KMS-11 (cell line): ENCODE measurements around the gene TMPRSS4.

ENCODE experiments used
- H2AFZ ChIP-seq: fragments of 200-600 bp; sonication (generic); 2 replicates; pipeline ENCODE4 v1.6.1; 2016; ENCODE audit warnings: antibody characterized with exemption, mixed run types, low read depth
- H3K27ac ChIP-seq: fragments of 200-600 bp; sonication (generic); 2 replicates; pipeline ENCODE4 v1.6.1; 2016; ENCODE audit warnings: mild to moderate bottlenecking, mixed run types
- H3K27me3 ChIP-seq: fragments of 200-600 bp; sonication (generic); 2 replicates; pipeline ENCODE4 v1.6.1; 2017; ENCODE audit warnings: mild to moderate bottlenecking, low read depth, mixed run types, moderate library complexity; ENCODE audit not compliant: insufficient read depth
- H3K36me3 ChIP-seq: fragments of 200-600 bp; sonication (generic); 2 replicates; pipeline ENCODE4 v1.6.1; 2017; ENCODE audit warnings: mild to moderate bottlenecking, mixed run types; ENCODE audit not compliant: insufficient read depth
- H3K4me1 ChIP-seq: fragments of 200-600 bp; sonication (generic); 2 replicates; pipeline ENCODE4 v1.6.1; 2016; ENCODE audit warnings: mild to moderate bottlenecking, low read depth, mixed run types; ENCODE audit not compliant: poor library complexity, severe bottlenecking
- H3K4me2 ChIP-seq: fragments of 200-600 bp; sonication (generic); 2 replicates; pipeline ENCODE4 v1.7.0; 2016; ENCODE audit warnings: mild to moderate bottlenecking, mixed run types
- H3K4me3 ChIP-seq: fragments of 200-600 bp; sonication (generic); IDR thresholded peaks from 2 replicates; pipeline ENCODE4 v1.6.1; 2017; ENCODE audit warnings: low read depth, low read length, mixed read lengths; ENCODE audit not compliant: insufficient read depth
- H3K79me2 ChIP-seq: fragments of 200-600 bp; sonication (generic); 2 replicates; pipeline ENCODE4 v1.6.1; 2016; ENCODE audit warnings: low read depth, mixed run types; ENCODE audit not compliant: insufficient read depth
- H3K9ac ChIP-seq: fragments of 200-600 bp; sonication (generic); 2 replicates; pipeline ENCODE4 v1.6.1; 2016; ENCODE audit warnings: mild to moderate bottlenecking, mixed run types
- H4K20me1 ChIP-seq: fragments of 200-600 bp; sonication (generic); 2 replicates; pipeline ENCODE4 v1.6.1; 2016; ENCODE audit warnings: mild to moderate bottlenecking, mixed run types; ENCODE audit not compliant: insufficient read depth
- CTCF ChIP-seq: fragments of 200-600 bp; sonication (generic); conservative IDR thresholded peaks from 2 replicates; pipeline ENCODE4 v1.6.1; 2017; ENCODE audit warnings: low read depth, mild to moderate bottlenecking, antibody characterized with exemption, low read length, moderate library complexity, mixed read lengths

TMPRSS4 gene

DNA sequence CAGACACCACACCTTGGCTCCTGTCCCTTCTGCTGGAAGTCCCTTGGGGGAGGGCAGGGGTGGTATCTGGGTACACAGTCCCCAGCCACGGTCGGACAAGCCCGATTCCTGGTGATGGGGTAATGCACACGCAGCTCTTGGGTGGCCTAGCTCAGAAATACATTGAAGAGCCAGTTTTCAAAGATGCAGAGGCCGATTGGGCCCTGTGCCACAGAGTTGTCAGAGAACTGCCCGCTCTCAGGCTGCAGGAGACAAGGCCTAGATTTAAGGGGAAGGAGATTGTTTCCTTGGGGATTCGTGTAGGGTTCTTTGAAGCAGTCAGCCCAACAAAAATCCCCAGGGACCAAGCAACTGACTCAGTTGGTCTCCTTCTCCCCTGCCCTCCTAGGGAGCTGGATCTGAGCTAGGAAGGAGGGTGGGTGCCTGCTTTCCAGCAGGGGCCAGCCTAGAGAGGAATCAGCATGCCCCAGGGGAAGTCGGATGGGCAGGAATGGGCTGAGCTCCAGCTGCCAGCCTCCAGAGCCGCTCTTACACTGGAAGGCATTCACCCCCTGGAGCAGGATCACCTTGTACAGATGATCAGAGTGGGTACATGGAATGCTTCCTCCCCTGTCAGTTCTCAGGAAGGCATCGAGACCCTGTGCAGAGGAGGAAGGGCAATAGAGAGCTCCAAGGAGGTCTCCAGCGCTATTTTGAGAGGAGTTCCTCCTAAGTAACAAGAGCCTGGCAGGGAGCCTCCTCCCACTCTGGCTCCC is 79.1 kb downstream of the TMPRSS4 start:
- Histone ChIP-seq H3K27me3 (peaks cover 6% of the 10 kb centered on the region; the same call in 1 of the 2 replicates), H3K9ac (no peak overlapping the region), H3K4me3 (no peak overlapping the region), H2AFZ (no peak overlapping the region), H4K20me1 (no peaks in the 10 kb centered on the region), H3K27ac (no peak overlapping the region), H3K79me2 (no peaks in the 10 kb centered on the region), H3K36me3 (no peaks in the 10 kb centered on the region), H3K4me1 (no peaks in the 10 kb centered on the region), H3K4me2 (no peak overlapping the region)
- TF ChIP-seq CTCF, result no peak

- Histone ChIP-seq H3K36me3 (no peaks in the 10 kb centered on the region), H3K79me2 (no peaks in the 10 kb centered on the region), H3K4me2 (no peak overlapping the region), H4K20me1 (no peaks in the 10 kb centered on the region), H3K9ac (no peak overlapping the region), H3K27me3 (peaks cover 6% of the 10 kb centered on the region; the same call in 1 of the 2 replicates), H3K4me1 (no peaks in the 10 kb centered on the region), H3K27ac (no peak overlapping the region), H2AFZ (no peak overlapping the region), H3K4me3 (no peak overlapping the region)
- TF ChIP-seq CTCF, result no peak
Measured at GRCh38 chr11:118156531-118157185, 79.8 kb downstream of the TMPRSS4 start.

- H2AFZ ChIP-seq, result no peak overlapping the region
- H3K27me3 ChIP-seq, result peaks cover 6% of the 10 kb centered on the region; the same call in 1 of the 2 replicates
- H4K20me1 ChIP-seq, result no peaks in the 10 kb centered on the region
- TF ChIP-seq CTCF, result no peak
- H3K4me2 ChIP-seq, result no peak overlapping the region
- H3K79me2 ChIP-seq, result no peaks in the 10 kb centered on the region
- H3K4me1 ChIP-seq, result no peaks in the 10 kb centered on the region
- no peak overlapping the region for H3K9ac ChIP-seq
- no peak overlapping the region for H3K27ac ChIP-seq
- no peak overlapping the region for H3K4me3 ChIP-seq
- no peaks in the 10 kb centered on the region for H3K36me3 ChIP-seq
Measured at GRCh38 chr11:118157186-118157895, 80.5 kb downstream of the TMPRSS4 start.

DNA sequence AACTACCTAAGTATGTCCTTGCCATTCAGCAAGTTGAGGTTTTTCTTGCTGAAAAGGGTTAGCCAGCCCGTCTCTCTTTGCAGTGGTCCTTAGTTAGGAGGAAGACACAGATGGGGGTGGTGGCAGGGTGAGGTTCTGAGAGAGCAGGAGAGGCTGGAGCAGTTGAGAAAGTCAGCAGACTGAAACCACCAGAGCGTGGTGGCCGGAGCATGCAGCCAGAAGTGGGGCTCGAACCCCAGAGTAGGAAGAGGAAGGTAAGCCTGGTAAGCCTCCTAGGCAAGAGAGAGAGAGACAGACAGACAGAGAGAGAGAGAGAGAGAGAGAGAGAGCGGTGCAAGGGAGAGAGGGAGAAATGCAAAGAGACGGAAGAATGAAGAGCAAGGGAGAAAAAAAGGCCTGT is 84.9 kb downstream of the TMPRSS4 start:
- no peak for TF ChIP-seq CTCF
- H3K4me3 ChIP-seq, result no peak overlapping the region
- H3K4me2 ChIP-seq, result no peak overlapping the region
- H3K27me3 ChIP-seq, result peaks cover 4% of the 10 kb centered on the region; the same call in 1 of the 2 replicates
- H3K36me3 ChIP-seq, result no peaks in the 10 kb centered on the region
- no peaks in the 10 kb centered on the region for H3K79me2 ChIP-seq
- H3K4me1 ChIP-seq, result no peaks in the 10 kb centered on the region
- H3K9ac ChIP-seq, result no peak overlapping the region
- no peaks in the 10 kb centered on the region for H4K20me1 ChIP-seq
- no peak overlapping the region for H3K27ac ChIP-seq
- no peak overlapping the region for H2AFZ ChIP-seq
